ENCODE measurements around the gene SMTN. TPM values are rescaled to one million over a fixed set of nuclear protein-coding genes. Genes with fewer than 3 reads are reported as not detected.

The SMTN gene
- total RNA-seq, 2 experiments from 2014 or later: 2.9 TPM

DNA sequence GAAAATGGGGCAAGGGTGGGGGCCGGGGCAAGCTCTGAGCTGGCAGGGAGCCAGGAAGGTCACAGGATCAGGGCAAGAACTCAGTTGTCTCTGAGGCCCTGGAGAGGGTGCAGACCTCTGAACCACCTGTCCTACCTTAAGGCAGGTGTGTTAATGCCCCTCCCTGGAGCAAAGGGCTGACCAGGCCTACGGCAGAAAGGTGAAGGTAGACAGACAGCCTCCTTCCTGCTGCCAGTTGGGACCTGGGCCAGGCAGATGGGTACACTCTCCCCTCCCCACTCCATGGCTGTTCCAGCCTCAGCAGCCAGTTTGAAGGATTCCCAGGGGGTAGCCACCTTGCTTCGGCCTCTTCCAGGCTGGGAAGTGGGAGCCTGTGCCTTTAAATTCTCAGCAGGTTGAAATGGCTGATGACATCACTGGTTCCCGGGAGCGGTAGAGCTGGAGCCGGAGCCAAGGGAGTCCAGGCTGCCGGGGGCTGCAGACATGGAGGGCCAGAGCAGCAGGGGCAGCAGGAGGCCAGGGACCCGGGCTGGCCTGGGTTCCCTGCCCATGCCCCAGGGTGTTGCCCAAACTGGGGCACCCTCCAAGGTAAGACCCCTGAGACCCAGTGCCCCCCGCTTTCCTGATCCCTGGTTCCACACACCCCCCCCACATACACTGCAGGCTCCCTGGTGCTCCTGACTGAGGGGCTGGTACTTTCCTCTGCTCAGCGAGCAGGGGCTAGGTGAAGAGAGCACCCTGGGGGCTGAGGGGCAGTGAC is 41.6 kb downstream of the SMTN start, which contains the start of gene INPP5J:
Gene INPP5J (plus strand): TSS at position 435 of the 760 bp plus-strand sequence. CDS start 49 bp downstream, at position 484.
- no peak within 1 kb of the TSS for H3K27ac Mint-ChIP-seq
- no peak within 1 kb of the TSS for H3K4me3 Mint-ChIP-seq
- H3K9me3 Mint-ChIP-seq: no peaks in the 10 kb centered on the region
- H3K4me1 Mint-ChIP-seq (ENCODE audit: low read depth): no peaks in the 10 kb centered on the region
- Histone ChIP-seq H3K4me3 (ENCODE audit: low read length) (no peak within 1 kb of the TSS), H3K27me3 (ENCODE audit: control insufficient read depth in 1 of 2, insufficient read depth in 2 of 2, low read length in 2 of 2) (peaks cover 2 to 7% of the 10 kb centered on the region in 2 experiments), H3K27ac (ENCODE audit: low read depth in 1 of 2, low read length in 2 of 2) (no peak within 1 kb of the TSS), H3K36me3 (ENCODE audit: insufficient read depth, low read length) (no peaks in the 10 kb centered on the region), H3K4me1 (ENCODE audit: insufficient read depth, low read length) (no peaks in the 10 kb centered on the region), H3K9me3 (ENCODE audit: control insufficient read depth in 1 of 2, insufficient read depth in 1 of 2, low read length in 2 of 2) (no peaks in the 10 kb centered on the region)
- TF ChIP-seq, protein P1, sequence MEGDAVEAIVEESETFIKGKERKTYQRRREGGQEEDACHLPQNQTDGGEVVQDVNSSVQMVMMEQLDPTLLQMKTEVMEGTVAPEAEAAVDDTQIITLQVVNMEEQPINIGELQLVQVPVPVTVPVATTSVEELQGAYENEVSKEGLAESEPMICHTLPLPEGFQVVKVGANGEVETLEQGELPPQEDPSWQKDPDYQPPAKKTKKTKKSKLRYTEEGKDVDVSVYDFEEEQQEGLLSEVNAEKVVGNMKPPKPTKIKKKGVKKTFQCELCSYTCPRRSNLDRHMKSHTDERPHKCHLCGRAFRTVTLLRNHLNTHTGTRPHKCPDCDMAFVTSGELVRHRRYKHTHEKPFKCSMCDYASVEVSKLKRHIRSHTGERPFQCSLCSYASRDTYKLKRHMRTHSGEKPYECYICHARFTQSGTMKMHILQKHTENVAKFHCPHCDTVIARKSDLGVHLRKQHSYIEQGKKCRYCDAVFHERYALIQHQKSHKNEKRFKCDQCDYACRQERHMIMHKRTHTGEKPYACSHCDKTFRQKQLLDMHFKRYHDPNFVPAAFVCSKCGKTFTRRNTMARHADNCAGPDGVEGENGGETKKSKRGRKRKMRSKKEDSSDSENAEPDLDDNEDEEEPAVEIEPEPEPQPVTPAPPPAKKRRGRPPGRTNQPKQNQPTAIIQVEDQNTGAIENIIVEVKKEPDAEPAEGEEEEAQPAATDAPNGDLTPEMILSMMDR (IDR thresholded peaks at IDR 0.05): no peak
- H3K36me3 Mint-ChIP-seq (ENCODE audit: low read depth): no peaks in the 10 kb centered on the region
- CTCF ChIA-PET: no interaction called here
- intact Hi-C loops (cut with DNase I, micrococcal nuclease): no loop called here
- ATAC-seq (ENCODE audit: poor library complexity) (no peak), DNase-seq (no peak)
- POLR2A ChIA-PET: no interaction called here
- peaks cover 3% of the 10 kb centered on the region for H3K27me3 Mint-ChIP-seq

DNA sequence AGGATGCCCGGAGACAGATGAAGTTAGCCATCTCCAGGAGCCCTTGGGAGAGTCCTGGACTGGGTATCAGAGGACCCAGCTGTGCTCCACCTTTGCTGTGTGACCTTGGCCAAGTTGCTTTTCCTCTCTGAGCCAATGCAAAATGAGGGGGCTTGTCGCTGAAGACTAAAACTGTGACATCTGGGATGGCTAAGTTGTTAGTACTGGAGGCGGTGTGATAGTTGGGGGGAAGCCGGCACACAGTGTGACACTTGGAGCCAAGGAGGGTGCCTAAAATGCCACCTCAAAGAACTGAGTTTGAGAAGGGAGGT is 42.1 kb downstream of the SMTN start:
- H3K4me3 Mint-ChIP-seq: no peak overlapping the region
- no peaks in the 10 kb centered on the region for H3K4me1 Mint-ChIP-seq (ENCODE audit: low read depth)
- CTCF ChIA-PET: no interaction called here
- H3K9me3 Mint-ChIP-seq: no peaks in the 10 kb centered on the region
- no peaks in the 10 kb centered on the region for H3K36me3 Mint-ChIP-seq (ENCODE audit: low read depth)
- ATAC-seq (ENCODE audit: poor library complexity): no peak
- peaks cover 3% of the 10 kb centered on the region for H3K27me3 Mint-ChIP-seq
- intact Hi-C loops (cut with DNase I, micrococcal nuclease): no loop called here
- H3K27me3 ChIP-seq (ENCODE audit: control insufficient read depth in 1 of 2, insufficient read depth in 2 of 2, low read length in 2 of 2): peaks cover 2 to 7% of the 10 kb centered on the region in 2 experiments
- H3K36me3 ChIP-seq (ENCODE audit: insufficient read depth, low read length): no peaks in the 10 kb centered on the region
- POLR2A ChIA-PET: no interaction called here
- no peak overlapping the region for H3K27ac Mint-ChIP-seq
- no peak for DNase-seq
- H3K4me1 ChIP-seq (ENCODE audit: insufficient read depth, low read length): no peaks in the 10 kb centered on the region
- TF ChIP-seq, protein P1 (IDR thresholded peaks at IDR 0.05): no peak
- no peak overlapping the region for H3K4me3 ChIP-seq (ENCODE audit: low read length)
- H3K27ac ChIP-seq (ENCODE audit: low read depth in 1 of 2, low read length in 2 of 2): no peak overlapping the region
- no peaks in the 10 kb centered on the region for H3K9me3 ChIP-seq (ENCODE audit: control insufficient read depth in 1 of 2, insufficient read depth in 1 of 2, low read length in 2 of 2)

DNA sequence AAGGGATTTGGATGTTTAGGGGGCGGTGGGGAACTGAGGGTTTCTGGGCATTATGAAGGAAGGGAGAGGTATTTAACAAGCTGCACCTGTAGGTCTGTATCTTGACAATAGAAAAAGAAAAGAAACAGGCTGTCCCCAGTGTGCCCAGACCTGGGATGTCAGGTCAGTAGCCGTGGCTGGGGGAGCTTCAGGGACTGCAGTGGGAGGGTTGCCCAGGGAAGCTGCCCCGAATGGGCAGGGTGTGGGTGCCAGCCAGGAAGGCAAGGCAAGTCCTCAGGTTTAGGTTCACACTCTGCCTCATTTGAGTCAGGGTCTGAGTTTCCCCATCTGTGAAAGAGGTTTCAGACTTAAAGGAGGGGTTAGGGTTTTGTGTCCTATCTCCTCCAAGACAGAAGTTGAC is 43.2 kb downstream of the SMTN start:
- Histone ChIP-seq H3K9me3 (ENCODE audit: control insufficient read depth in 1 of 2, insufficient read depth in 1 of 2, low read length in 2 of 2) (no peaks in the 10 kb centered on the region), H3K27ac (ENCODE audit: low read depth in 1 of 2, low read length in 2 of 2) (no peak overlapping the region), H3K4me3 (ENCODE audit: low read length) (no peak overlapping the region), H3K36me3 (ENCODE audit: insufficient read depth, low read length) (no peaks in the 10 kb centered on the region), H3K4me1 (ENCODE audit: insufficient read depth, low read length) (no peaks in the 10 kb centered on the region), H3K27me3 (ENCODE audit: control insufficient read depth in 1 of 2, insufficient read depth in 2 of 2, low read length in 2 of 2) (peaks cover 2 to 7% of the 10 kb centered on the region in 2 experiments)
- ATAC-seq (ENCODE audit: poor library complexity) (no peak), DNase-seq (no peak)
- ChIA-PET CTCF (no interaction called here), POLR2A (no interaction called here)
- intact Hi-C loops (cut with DNase I, micrococcal nuclease): no loop called here
- TF ChIP-seq, protein P1 (IDR thresholded peaks at IDR 0.05): no peak
- Mint-ChIP-seq H3K36me3 (ENCODE audit: low read depth) (no peaks in the 10 kb centered on the region), H3K4me3 (no peak overlapping the region), H3K27ac (no peak overlapping the region), H3K9me3 (no peaks in the 10 kb centered on the region), H3K4me1 (ENCODE audit: low read depth) (no peaks in the 10 kb centered on the region), H3K27me3 (peaks cover 3% of the 10 kb centered on the region)
